GM12801 (cell line): Measurements from ENCODE around the gene BPIFB6.

Source experiments
- CTCF ChIP-seq: IDR thresholded peaks from one replicate; pipeline ENCODE4 v1.5.1; 2011; ENCODE audit warnings: control low read depth; ENCODE audit not compliant: insufficient read length; ENCODE audit errors: extremely low read depth

The BPIFB6 gene

GRCh38 chr20:32987044-32987825 lies 44.2 kb upstream of the BPIFB6 start:
- TF ChIP-seq CTCF = no peak

- no peak for TF ChIP-seq CTCF
Observed at GRCh38 chr20:32988008-32988407, 43.4 kb upstream of the BPIFB6 start.

GRCh38 chr20:32989507-32990283 lies 41.8 kb upstream of the BPIFB6 start:
- no peak for TF ChIP-seq CTCF

- TF ChIP-seq CTCF = no peak
Observed at GRCh38 chr20:32990426-32990825, 41.0 kb upstream of the BPIFB6 start.

GRCh38 chr20:32991383-32991782 lies 40.1 kb upstream of the BPIFB6 start:
- no peak for TF ChIP-seq CTCF

- no peak for TF ChIP-seq CTCF
Observed at GRCh38 chr20:32991792-32992641, 39.4 kb upstream of the BPIFB6 start.

GRCh38 chr20:32993496-32994050 lies 37.9 kb upstream of the BPIFB6 start:
- TF ChIP-seq CTCF = no peak
